NCI-H345 (cell line): ENCODE results near the gene LSM11.

ENCODE experiments used
- DNase-seq: peaks from one replicate; lab custom pipeline; 2025; lab: John Stamatoyannopoulos, UW

The LSM11 gene

DNA sequence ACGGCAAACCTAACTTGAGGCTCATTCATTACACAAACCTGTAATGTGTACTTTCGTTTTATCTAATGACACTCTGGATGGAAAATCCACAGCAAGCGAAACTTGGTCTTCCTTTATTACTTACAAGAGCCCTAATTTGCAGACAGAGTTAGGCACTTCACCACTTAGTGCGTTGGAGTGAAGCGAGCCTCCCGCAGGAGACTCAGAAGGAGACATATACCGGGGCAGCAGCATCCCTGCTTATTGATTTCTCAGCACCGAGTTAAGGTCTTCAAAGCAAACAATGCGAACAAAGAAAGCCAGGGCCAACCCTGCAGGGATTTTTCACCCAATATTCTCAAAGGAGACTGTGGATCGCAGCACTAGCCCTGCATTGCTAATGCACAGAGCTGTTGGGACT lies 28.6 kb downstream of the LSM11 start:
- no peak for DNase-seq

DNA sequence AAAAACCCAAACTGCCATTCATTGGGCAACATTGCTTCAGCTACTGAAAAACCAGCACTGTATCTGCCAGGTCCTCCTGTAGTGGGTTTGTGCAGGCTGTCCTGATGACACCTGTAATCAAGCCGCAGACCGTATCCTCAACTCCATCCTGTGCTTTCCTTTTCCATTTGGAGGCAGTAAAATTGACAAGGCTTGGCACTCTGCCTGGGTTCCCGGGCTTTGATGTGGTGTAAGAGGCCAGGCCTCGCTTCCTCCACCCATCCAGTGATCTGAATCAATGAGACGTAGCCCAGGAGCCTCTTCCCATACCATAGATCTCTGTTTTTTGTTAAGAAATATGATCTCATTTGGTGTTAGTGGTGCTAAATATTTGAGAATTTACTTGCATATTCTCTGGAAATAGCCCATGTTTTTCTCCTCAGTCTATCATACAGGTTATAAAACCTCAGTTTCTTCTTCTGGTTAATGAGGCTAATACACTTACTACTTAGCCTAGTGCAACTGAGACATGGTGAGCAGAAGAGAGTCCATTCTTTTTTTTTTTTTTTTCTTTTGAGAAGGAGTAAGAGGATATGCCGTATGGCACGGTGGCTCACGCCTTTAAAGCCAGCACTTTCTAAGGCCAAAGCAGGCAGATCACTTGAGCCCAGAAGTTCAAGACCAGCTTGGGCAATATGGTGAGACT lies 34.8 kb downstream of the LSM11 start:
- peak; percentile 71 for DNase-seq

DNA sequence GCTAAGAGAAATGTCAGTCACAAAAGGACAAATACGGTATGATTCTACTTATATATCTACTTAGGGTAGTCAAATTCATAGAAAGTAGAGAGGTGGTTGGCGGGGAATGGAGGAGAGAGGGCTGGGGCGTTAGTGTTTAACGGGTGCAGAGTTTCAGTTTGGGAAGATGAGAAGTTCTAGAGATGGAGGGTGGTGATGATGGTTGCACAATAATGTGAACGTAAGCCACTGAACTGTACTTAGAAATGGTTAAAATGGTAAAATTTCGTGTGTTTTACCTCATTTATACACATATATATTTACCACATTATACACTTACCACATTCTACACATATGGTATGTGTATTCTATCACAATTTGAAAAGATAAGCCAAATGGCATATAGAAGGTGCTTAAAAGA lies 35.7 kb downstream of the LSM11 start:
- no peak for DNase-seq

DNA sequence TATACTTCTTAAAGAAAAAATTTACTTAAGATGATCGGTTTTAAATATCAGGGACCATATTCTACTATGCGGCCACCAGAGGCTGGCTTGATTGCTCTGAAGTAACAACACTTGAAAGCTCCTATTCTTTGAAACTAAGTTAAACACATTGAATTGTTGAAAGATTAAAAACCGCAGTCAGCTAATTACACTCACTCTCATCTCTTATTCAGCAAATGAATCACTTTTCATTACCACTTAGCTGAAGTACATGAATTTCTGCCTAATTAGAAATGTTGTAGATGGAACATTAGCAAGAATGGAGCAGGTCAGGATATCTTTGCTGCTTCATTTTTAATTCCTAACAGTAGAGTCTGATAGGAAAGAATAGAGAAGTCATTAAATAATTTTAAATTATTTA lies 42.3 kb downstream of the LSM11 start:
- no peak for DNase-seq

DNA sequence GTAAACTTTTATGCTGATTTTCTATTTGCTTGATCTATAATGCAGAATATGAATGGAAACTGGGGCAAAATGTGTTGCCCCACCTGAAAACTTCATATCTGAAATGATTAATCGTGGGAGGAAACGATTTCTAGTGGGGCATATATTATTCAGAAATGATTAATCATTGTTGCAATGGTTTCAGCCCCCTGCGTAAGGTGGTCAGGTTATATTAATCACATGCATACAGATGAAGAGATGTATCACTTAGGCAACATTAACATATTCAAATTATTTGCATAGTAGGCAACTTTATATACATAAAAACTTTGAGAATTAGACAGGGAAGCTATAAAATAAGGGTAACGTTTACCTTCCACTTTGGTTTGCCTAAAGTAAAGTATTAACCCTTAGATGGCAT lies 49.8 kb downstream of the LSM11 start:
- no peak for DNase-seq

DNA sequence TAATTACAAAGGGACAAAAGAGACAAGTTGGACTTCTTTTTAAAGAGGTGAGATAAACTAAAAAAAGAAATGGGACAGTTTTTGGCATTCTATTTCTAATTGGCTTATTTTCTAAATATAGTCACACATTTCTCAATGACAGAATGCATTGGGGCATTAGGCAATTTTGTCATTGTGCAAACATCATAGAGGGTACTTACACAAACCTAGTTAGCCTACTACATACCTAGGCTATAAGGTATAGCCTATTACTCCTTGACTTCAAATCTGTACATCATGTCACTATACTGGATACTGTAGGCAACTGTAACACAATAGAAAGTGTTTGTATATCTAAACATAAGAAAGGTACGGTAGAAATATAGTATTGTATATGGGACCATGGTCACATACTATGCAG lies 56.1 kb downstream of the LSM11 start:
- DNase-seq = no peak

DNA sequence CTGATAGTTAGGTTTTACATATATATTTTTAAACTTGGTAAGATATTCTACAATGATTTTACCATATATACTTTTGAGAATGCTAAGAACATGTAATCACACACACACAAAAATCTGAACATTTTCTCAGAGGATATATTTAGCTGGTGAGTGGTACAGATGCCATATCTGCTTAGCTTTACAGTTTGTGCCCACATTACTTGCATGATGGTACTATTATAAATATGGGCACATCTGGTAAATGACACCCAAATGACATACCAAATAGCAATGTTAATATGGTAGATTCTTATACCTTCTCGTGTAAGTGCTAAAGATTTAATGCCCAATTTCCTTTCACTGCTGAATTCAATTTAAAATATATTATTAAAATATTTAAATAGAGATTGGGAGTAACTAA lies 56.6 kb downstream of the LSM11 start:
- DNase-seq = no peak

DNA sequence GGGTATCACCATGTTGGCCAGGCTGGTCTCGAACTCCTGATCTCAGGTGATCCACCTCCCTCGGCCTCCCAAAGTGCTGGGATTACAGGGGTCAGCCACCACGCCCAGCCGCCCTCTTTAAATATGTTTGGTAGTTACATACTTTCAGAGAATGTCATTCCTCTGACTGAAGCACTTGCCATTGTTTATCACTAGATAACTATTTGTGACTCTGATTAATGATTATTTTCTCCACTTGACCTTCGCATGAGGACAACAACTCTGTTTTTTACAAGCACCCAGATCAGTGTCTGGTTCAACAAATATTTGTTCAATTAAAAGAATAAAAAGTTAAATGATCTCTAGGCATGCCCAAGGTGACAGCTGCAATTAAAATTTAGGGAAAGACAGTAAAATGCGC lies 59.2 kb downstream of the LSM11 start:
- no peak for DNase-seq

DNA sequence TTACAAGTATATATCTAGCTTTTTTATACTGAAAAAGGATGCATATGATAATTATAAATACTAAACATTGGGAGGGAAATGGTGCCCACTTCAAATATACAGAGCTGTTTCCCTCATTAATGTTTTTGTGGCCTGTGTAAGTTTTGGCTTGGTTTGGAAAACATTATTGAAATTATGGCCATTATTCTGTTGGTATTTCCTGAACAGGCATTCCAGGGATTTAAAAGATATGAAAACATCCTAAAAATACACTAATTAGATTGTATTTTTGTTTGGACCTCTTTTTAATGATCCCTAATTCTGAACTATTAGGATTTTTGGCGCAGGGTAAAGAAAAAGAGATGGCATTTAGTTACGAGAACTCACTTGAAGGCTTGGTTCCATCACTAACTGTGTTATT lies 64.5 kb downstream of the LSM11 start:
- DNase-seq = no peak
